H9 (cell line): ENCODE data around the gene SPATA16. TPM values are rescaled to one million over a fixed set of nuclear protein-coding genes. Genes with fewer than 3 reads are reported as not detected.

ENCODE experiments used
- DNase-seq: peaks from one replicate; pipeline ENCODE4 v3.0.0-alpha.2; 2017
- H2AFZ ChIP-seq: one replicate; pipeline ENCODE4 v1.6.1; 2013; ENCODE audit warnings: mild to moderate bottlenecking, low read length, control low read depth, moderate library complexity
- H2AK5ac ChIP-seq: 2 replicates; pipeline ENCODE4 v1.6.1; 2013; ENCODE audit warnings: low read length, control low read depth, mixed read lengths; ENCODE audit not compliant: insufficient read length
- H2BK120ac ChIP-seq: one replicate; pipeline ENCODE4 v1.6.1; 2013; ENCODE audit warnings: low read depth, mild to moderate bottlenecking, low read length, control low read depth, inconsistent platforms; ENCODE audit not compliant: poor library complexity, severe bottlenecking
- H2BK12ac ChIP-seq: 2 replicates; pipeline ENCODE4 v1.6.1; 2013; ENCODE audit warnings: low read length, control low read depth, mixed read lengths, low read depth; ENCODE audit not compliant: insufficient read length
- H2BK15ac ChIP-seq: 2 replicates; pipeline ENCODE4 v1.6.1; 2013; ENCODE audit warnings: low read depth, low read length, control low read depth
- H2BK20ac ChIP-seq: one replicate; pipeline ENCODE4 v1.6.1; 2013; ENCODE audit warnings: low read depth, mild to moderate bottlenecking, low read length, control low read depth, inconsistent platforms; ENCODE audit not compliant: poor library complexity, severe bottlenecking
- H2BK5ac ChIP-seq: 2 replicates; pipeline ENCODE4 v1.6.1; 2013; ENCODE audit warnings: low read length, control low read depth, mixed read lengths; ENCODE audit not compliant: insufficient read length
- H3K14ac ChIP-seq: 2 replicates; pipeline ENCODE4 v1.6.1; 2013; ENCODE audit warnings: low read length, control low read depth; ENCODE audit not compliant: insufficient read depth
- H3K18ac ChIP-seq: 2 replicates; pipeline ENCODE4 v1.6.1; 2013; ENCODE audit warnings: low read depth, mild to moderate bottlenecking, mixed read lengths, low read length, control low read depth; ENCODE audit not compliant: insufficient read length
- H3K23ac ChIP-seq: 2 replicates; pipeline ENCODE4 v1.6.1; 2013; ENCODE audit warnings: low read length, control low read depth, mixed read lengths, low read depth; ENCODE audit not compliant: insufficient read length
- H3K23me2 ChIP-seq: 2 replicates; pipeline ENCODE4 v1.6.1; 2013; ENCODE audit warnings: low read depth, mild to moderate bottlenecking, mixed read lengths, low read length, control low read depth; ENCODE audit not compliant: insufficient read length, poor library complexity, severe bottlenecking
- H3K27ac ChIP-seq: 2 replicates; pipeline ENCODE4 v1.5.1; 2013; ENCODE audit warnings: low read length, control low read depth, mixed read lengths, low read depth; ENCODE audit not compliant: insufficient read length
- H3K27me3 ChIP-seq: 2 replicates; pipeline ENCODE4 v1.6.1; 2013; ENCODE audit warnings: low read length, control low read depth, inconsistent platforms; ENCODE audit not compliant: insufficient read depth
- H3K4ac ChIP-seq: 2 replicates; pipeline ENCODE4 v1.6.1; 2013; ENCODE audit warnings: low read depth, mild to moderate bottlenecking, control low read depth, inconsistent platforms, low read length, moderate library complexity
- H3K4me1 ChIP-seq: 2 replicates; pipeline ENCODE4 v1.6.1; 2013; ENCODE audit warnings: low read length, control low read depth, inconsistent platforms; ENCODE audit not compliant: insufficient read depth
- H3K4me2 ChIP-seq: 2 replicates; pipeline ENCODE4 v1.6.1; 2013; ENCODE audit warnings: low read length, control low read depth, mixed read lengths; ENCODE audit not compliant: insufficient read length, insufficient read depth
- H3K56ac ChIP-seq: 2 replicates; pipeline ENCODE4 v1.6.1; 2013; ENCODE audit warnings: low read depth, mild to moderate bottlenecking, mixed read lengths, low read length, control low read depth; ENCODE audit not compliant: insufficient read length
- H3K79me1 ChIP-seq: 2 replicates; pipeline ENCODE4 v1.6.1; 2013; ENCODE audit warnings: low read depth, mild to moderate bottlenecking, moderate library complexity, low read length, control low read depth, inconsistent platforms; ENCODE audit not compliant: insufficient read depth, poor library complexity, severe bottlenecking
- H3K79me2 ChIP-seq: 2 replicates; pipeline ENCODE4 v1.6.1; 2013; ENCODE audit warnings: low read length, control low read depth, inconsistent platforms; ENCODE audit not compliant: insufficient read depth
- H3K9ac ChIP-seq: 2 replicates; pipeline ENCODE4 v1.6.1; 2013; ENCODE audit warnings: low read length, control low read depth, mixed read lengths; ENCODE audit not compliant: insufficient read length; ENCODE audit errors: extremely low read depth
- H3K9me3 ChIP-seq: one replicate; pipeline ENCODE4 v1.6.1; 2013; ENCODE audit warnings: low read depth, low read length, inconsistent platforms; ENCODE audit not compliant: control insufficient read depth
- H3T11ph ChIP-seq: one replicate; pipeline ENCODE4 v1.6.1; 2013; ENCODE audit warnings: mild to moderate bottlenecking, low read length, control low read depth, inconsistent platforms
- H4K20me1 ChIP-seq: one replicate; pipeline ENCODE4 v1.6.1; 2013; ENCODE audit not compliant: control insufficient read depth, insufficient read length, insufficient read depth
- H4K5ac ChIP-seq: 2 replicates; pipeline ENCODE4 v1.6.1; 2013; ENCODE audit warnings: low read depth, mild to moderate bottlenecking, mixed read lengths, low read length, control low read depth; ENCODE audit not compliant: insufficient read length
- H4K8ac ChIP-seq: replicated peaks from 2 replicates; pipeline ENCODE4 v1.6.1; 2013; ENCODE audit warnings: low read length, control low read depth, mixed read lengths, low read depth; ENCODE audit not compliant: insufficient read length
- H4K91ac ChIP-seq: 2 replicates; pipeline ENCODE4 v1.6.1; 2013; ENCODE audit warnings: low read depth, mild to moderate bottlenecking, moderate library complexity, mixed read lengths, low read length, control low read depth; ENCODE audit not compliant: insufficient read length
- H3K27ac Mint-ChIP-seq, 3 experiments: 2 replicates in 2 of 3; 3 replicates in 1 of 3; pipeline ENCODE4 v1.8.0; 2020 to 2021; ENCODE audit warnings: mixed read lengths in 3 of 3, mild to moderate bottlenecking in 1 of 3, moderate library complexity in 1 of 3
- H3K27me3 Mint-ChIP-seq: 2 replicates; pipeline ENCODE4 v1.8.0; 2021; ENCODE audit warnings: low read depth, mild to moderate bottlenecking, moderate library complexity, mixed read lengths
- H3K36me3 Mint-ChIP-seq, 3 experiments: 2 replicates in 2 of 3; 3 replicates in 1 of 3; pipeline ENCODE4 v1.8.0; 2020 to 2021; ENCODE audit warnings: low read depth in 3 of 3, mixed read lengths in 3 of 3; ENCODE audit not compliant: insufficient read depth in 1 of 3
- H3K4me1 Mint-ChIP-seq, 2 experiments: 2 replicates each; pipeline ENCODE4 v1.8.0; 2020; ENCODE audit warnings: mixed read lengths in 2 of 2
- H3K4me3 Mint-ChIP-seq, 2 experiments: 2 replicates in 1 of 2; 3 replicates in 1 of 2; pipeline ENCODE4 v1.8.0; 2020 to 2021; ENCODE audit warnings: mild to moderate bottlenecking in 2 of 2, mixed read lengths in 2 of 2, moderate library complexity in 1 of 2
- H3K9me3 Mint-ChIP-seq, 2 experiments: 2 replicates in 1 of 2; 3 replicates in 1 of 2; pipeline ENCODE4 v1.8.0; 2020; ENCODE audit warnings: mild to moderate bottlenecking in 2 of 2, mixed read lengths in 2 of 2, moderate library complexity in 1 of 2
- CTCF ChIP-seq: fragments of 200-600 bp; sonication (generic); conservative IDR thresholded peaks from 3 replicates; pipeline ENCODE4 v1.8.0; 2021; ENCODE audit warnings: antibody characterized with exemption, mild to moderate bottlenecking
- total RNA-seq: library from RNA; stranded (reverse); gene quantifications from 2 replicates; pipeline ENCODE4 v1.2.1, GENCODE V29; 2021

Gene SPATA16
- total RNA-seq, 1 experiment from 2014 or later, result not detected

- Histone ChIP-seq H2BK12ac (no peak overlapping the region), H3K9ac (no peak overlapping the region), H3K23ac (no peak overlapping the region), H3K27ac (no peak overlapping the region), H4K91ac (no peak overlapping the region), H3K4me2 (no peak overlapping the region), H3K4me1 (no peaks in the 10 kb centered on the region; the same call in 1 of the 2 replicates), H3K27me3 (no peaks in the 10 kb centered on the region), H2BK20ac (no peak overlapping the region), H3T11ph (no peak overlapping the region), H2BK15ac (no peak overlapping the region), H3K9me3 (no peaks in the 10 kb centered on the region), H3K23me2 (no peaks in the 10 kb centered on the region), H4K20me1 (no peaks in the 10 kb centered on the region), H2AK5ac (no peak overlapping the region), H4K8ac (no peak overlapping the region), H3K79me2 (no peaks in the 10 kb centered on the region), H3K14ac (no peak overlapping the region), H2BK5ac (no peak overlapping the region), H3K4ac (no peak overlapping the region), H2AFZ (peak overlapping the region; percentile 14), H4K5ac (no peak overlapping the region), H3K18ac (no peak overlapping the region), H3K79me1 (no peaks in the 10 kb centered on the region), H2BK120ac (no peak overlapping the region), H3K56ac (no peak overlapping the region)
- peaks cover 21 to 28% of the 10 kb centered on the region in 2 experiments for H3K4me1 Mint-ChIP-seq
- H3K4me3 Mint-ChIP-seq, result no peak overlapping the region
- DNase-seq, result no peak
- H3K27me3 Mint-ChIP-seq, result no peaks in the 10 kb centered on the region
- no peaks in the 10 kb centered on the region for H3K36me3 Mint-ChIP-seq
- no peak overlapping the region for H3K27ac Mint-ChIP-seq
- TF ChIP-seq CTCF, result no peak
- H3K9me3 Mint-ChIP-seq, result peaks cover 0 to 3% of the 10 kb centered on the region in 2 experiments; a peak in 1 of 5 replicates
These were observed 139.4 kb downstream of the SPATA16 start for GRCh38 chr3:173001622-173002021.
